GM18502 (cell line): Measurements from ENCODE around the gene MCM9.
"Not testable (repeated sequence)": the region's sequence is repeated elsewhere in the genome, so short reads cannot be mapped to it uniquely, and the experiment has no call there.

ENCODE experiments used
- ATAC-seq: cut with Tn5 transposase; IDR thresholded peaks from one replicate; pipeline ENCODE4 v1.9.1; 2021; ENCODE audit warnings: mild to moderate bottlenecking; ENCODE audit not compliant: unreplicated experiment, poor library complexity

The MCM9 gene

GRCh38 chr6:118869894-118870589 lies 64.9 kb downstream of the MCM9 start:
- no peak for ATAC-seq

- no peak for ATAC-seq
These were observed 65.6 kb downstream of the MCM9 start for GRCh38 chr6:118869350-118869749.

GRCh38 chr6:118868901-118869300 lies 66.1 kb downstream of the MCM9 start:
- ATAC-seq = not testable (repeated sequence)

GRCh38 chr6:118867181-118867580 lies 67.8 kb downstream of the MCM9 start:
- ATAC-seq = no peak

- ATAC-seq = no peak
These were observed 69.9 kb downstream of the MCM9 start for GRCh38 chr6:118865100-118865391.

- peak; percentile 47 for ATAC-seq
These were observed 70.4 kb downstream of the MCM9 start for GRCh38 chr6:118864341-118865099.

- no peak for ATAC-seq
These were observed 72.5 kb downstream of the MCM9 start for GRCh38 chr6:118862443-118862842.

DNA sequence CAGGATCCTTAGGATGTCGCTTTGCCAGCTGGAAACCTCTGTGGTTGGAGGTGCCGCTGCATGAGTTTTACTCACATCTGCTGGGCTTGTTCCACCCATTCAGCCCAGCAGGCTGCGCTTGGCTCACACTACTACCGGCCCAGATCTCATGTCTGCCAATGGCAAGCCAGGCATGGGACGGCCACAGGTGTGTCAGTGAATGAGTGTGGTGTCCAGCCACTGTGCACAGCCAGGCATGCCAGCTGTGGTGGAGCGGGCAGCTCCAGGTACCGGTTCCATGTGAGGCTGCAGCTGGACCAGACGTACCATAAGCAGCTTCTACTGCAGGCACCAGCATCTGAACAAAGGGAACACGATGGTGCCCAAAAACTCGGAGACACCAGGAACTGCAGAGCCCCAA lies 74.1 kb downstream of the MCM9 start:
- no peak for ATAC-seq

DNA sequence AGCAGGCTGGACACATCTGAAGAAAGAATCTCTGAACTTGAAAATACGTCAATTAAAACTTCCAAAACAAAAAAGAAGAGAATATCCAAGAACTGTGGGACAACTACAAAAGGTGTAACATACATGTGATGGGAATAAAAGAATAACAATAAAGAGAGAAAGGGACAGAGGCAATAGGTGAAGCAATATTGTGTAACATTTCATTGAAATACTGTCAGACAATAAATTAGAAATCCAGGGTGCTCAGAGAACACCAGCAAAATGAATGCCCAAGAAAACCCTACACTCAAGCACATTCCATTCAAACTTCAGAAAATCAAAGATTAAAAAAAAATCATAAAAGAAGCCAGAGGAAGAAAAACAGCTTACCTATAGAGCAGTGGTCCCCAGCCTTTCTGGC lies 74.6 kb downstream of the MCM9 start:
- ATAC-seq = no peak

GRCh38 chr6:118859517-118860064 lies 75.4 kb downstream of the MCM9 start:
- ATAC-seq = peak; percentile 52

DNA sequence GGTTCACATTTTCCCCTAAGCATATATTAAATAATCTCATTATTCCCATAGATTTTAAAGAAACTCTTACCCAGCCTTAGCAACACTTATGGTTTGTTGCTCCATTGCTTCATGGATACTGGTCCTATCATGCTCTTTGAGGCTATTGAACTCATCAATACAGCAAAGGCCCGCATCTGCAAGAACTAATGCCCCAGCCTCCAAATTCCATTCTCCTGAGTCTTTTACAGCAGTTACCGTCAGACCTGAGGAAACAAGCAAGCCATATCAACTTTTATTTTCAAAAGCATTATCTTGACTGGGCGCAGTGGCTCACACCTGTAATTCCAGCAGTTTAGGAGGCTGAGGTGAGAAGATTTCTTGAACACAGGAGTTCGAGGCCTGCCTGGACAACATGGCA lies 78.7 kb downstream of the MCM9 start:
- ATAC-seq = no peak

DNA sequence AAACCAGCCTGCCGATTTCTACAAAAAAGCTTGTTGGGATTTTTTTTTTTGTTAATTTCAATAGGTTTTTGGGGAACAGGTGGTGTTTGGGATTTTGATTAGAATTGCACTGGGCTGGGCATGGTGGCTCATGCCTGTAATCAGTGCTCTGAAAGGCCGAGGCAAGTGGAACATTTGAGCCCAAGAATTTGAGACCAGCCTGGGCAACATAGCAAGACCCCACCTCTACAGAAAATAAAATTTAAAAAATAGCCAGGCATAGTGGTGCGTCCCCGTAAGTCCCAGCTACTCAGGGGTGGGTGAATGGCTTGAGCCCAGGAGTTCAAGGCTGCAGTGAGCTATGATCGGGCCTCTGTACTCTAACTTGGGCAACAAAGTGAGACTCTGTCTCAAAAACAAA lies 81.6 kb downstream of the MCM9 start:
- ATAC-seq = no peak

GRCh38 chr6:118844915-118845314 lies 90.0 kb downstream of the MCM9 start:
- peak; percentile 63 for ATAC-seq

DNA sequence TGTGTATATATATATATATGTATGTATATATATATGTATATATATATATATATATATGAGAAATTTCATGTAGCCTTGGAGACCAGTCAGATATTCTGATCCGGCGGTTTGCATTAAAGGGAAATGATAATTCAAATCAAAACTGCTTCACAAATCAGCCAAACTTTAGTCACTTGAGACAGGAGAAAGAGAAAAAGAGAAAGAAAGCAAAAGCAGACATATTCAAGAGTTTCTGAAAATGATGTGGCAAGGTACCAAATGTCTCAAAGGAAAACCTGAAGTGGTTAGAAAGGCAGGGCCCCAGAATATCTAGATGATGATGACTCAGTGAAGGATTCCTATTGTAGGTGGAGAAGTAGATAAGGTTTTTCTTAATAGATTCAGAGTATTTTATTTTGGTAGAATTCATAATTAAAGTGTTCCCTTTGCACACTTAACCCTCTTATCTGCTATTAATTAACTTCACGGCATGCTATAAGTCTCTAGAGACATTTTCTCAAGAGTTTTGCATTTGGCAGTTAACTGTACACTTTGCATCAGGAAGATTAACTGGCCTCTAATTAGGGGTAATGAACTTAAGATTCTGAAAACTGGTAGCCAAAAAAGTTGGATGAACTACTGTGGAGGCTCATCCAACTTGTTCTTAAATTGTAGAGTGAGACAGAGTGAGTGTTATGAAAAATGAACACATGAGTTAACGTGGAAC lies 91.1 kb downstream of the MCM9 start:
- peak; percentile 93 for ATAC-seq

DNA sequence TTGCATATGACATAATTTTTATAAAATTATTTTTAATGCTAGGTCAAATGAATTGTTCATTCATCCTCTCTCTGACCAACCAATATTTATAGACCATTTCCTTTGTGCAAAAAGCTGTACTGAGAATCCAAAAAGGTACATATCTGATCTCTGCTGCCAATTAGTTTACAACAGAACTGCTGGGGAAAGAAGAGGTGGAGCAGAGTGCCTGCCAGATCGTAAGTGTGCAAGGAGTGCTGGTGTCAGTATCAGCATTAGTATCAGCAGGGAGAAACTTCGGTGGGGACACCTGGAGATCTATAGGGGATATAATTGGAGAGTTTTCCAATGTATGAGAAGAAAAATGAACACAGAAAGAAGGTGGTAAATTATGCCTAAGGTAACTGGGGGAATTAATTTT lies 104.3 kb downstream of the MCM9 start:
- no peak for ATAC-seq

GRCh38 chr6:118829817-118830478 lies 105.0 kb downstream of the MCM9 start:
- no peak for ATAC-seq

DNA sequence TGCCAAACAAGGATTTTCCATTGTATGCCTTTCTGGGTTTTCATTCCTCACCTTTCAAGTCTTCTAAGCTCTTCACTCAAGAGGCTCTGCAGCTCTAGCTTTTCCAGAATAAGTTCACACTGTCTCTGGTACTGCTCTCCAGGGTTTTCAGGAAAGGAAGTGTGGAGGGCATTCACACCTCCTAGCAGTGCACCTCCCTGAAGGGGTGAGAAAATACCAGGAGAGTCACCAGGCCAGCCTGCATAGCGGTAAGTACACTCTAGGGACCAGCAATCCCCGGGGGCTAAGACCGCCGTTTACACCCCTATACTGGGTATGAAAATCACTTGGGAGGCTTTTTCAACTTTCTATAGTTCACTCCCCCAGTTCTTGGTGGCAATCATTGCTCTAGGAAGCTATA lies 108.9 kb downstream of the MCM9 start:
- no peak for ATAC-seq

DNA sequence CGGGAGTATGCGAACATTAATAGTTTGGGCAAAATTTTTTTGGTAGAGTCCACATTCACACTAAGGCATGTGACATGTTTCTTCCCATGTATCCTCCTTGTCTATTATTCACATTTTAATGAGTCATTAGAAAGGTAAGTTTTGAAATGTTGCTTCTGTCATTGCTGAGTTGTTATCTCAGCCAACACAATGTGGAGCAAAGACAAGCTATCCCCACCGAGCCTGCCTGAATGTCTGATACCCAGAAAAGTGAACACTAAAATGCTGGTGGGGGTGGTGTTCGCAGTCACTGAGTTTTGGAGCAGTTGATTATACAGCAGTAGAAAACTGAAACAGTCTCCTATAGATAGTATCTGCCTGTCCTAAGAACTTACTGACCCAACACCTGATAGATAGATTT lies 109.3 kb downstream of the MCM9 start:
- ATAC-seq = no peak

- ATAC-seq = no peak
These were observed 119.5 kb downstream of the MCM9 start for GRCh38 chr6:118815495-118815894.

GRCh38 chr6:118813775-118814174 lies 121.2 kb downstream of the MCM9 start:
- ATAC-seq = no peak

- ATAC-seq = no peak
These were observed 122.0 kb downstream of the MCM9 start for GRCh38 chr6:118812970-118813369.
